SU-DHL-6 (cell line): ENCODE measurements around the gene GPR62.
"Not testable (repeated sequence)": the region's sequence is repeated elsewhere in the genome, so short reads cannot be mapped to it uniquely, and the experiment has no call there.

ENCODE experiments used
- H2AFZ ChIP-seq: fragments of 200-600 bp; sonication (generic); 2 replicates; pipeline ENCODE4 v1.6.1; 2014; ENCODE audit warnings: low read depth, mild to moderate bottlenecking, moderate library complexity, mixed read lengths, antibody characterized with exemption, low read length; ENCODE audit not compliant: severe bottlenecking
- H3F3A ChIP-seq: fragments of 200-600 bp; shearing (Covaris generic); 2 replicates; pipeline ENCODE4 v1.6.0; 2016; ENCODE audit warnings: antibody characterized with exemption, mild to moderate bottlenecking; ENCODE audit not compliant: insufficient read depth
- H3K27ac ChIP-seq: fragments of 200-600 bp; sonication (generic); 2 replicates; pipeline ENCODE4 v1.5.1; 2016; ENCODE audit warnings: low read depth, mild to moderate bottlenecking, low read length, moderate library complexity, mixed read lengths
- H3K27me3 ChIP-seq: fragments of 200-600 bp; sonication (generic), shearing (Covaris generic); 2 replicates; pipeline ENCODE4 v1.6.0; 2014; ENCODE audit warnings: mild to moderate bottlenecking, low read length
- H3K36me3 ChIP-seq: fragments of 200-600 bp; sonication (generic); 2 replicates; pipeline ENCODE4 v1.6.1; 2014; ENCODE audit warnings: mild to moderate bottlenecking, low read length, mixed read lengths
- H3K4me2 ChIP-seq: fragments of 300-600, 200-600 bp; shearing (Covaris generic), sonication (generic); 2 replicates; pipeline ENCODE4 v1.6.0; 2014; ENCODE audit warnings: low read length, low read depth, mild to moderate bottlenecking; ENCODE audit not compliant: poor library complexity, severe bottlenecking
- H3K4me3 ChIP-seq: fragments of 200-600 bp; sonication (generic); 2 replicates; pipeline ENCODE4 v1.5.1; 2014; ENCODE audit warnings: antibody characterized with exemption, low read length, mild to moderate bottlenecking, mixed read lengths; ENCODE audit not compliant: insufficient read depth, poor library complexity, severe bottlenecking
- H3K79me2 ChIP-seq: fragments of 200-600 bp; sonication (generic); 2 replicates; pipeline ENCODE4 v1.6.1; 2014; ENCODE audit warnings: mild to moderate bottlenecking, low read length, moderate library complexity; ENCODE audit not compliant: insufficient read depth
- H3K9ac ChIP-seq: fragments of 200-600 bp; sonication (generic); 2 replicates; pipeline ENCODE4 v1.7.0; 2014; ENCODE audit warnings: mild to moderate bottlenecking, low read length
- H3K9me2 ChIP-seq: fragments of 200-600 bp; sonication (generic); replicated peaks from 2 replicates; pipeline ENCODE4 v1.6.1; 2014; ENCODE audit warnings: low read length; ENCODE audit not compliant: insufficient read depth
- H3K9me3 ChIP-seq: fragments of 200-600 bp; sonication (generic); 2 replicates; pipeline ENCODE4 v1.6.1; 2014; ENCODE audit warnings: low read length, mixed read lengths; ENCODE audit not compliant: insufficient read depth
- H4K20me1 ChIP-seq: fragments of 200-600 bp; sonication (generic); 2 replicates; pipeline ENCODE4 v1.6.1; 2014; ENCODE audit warnings: low read depth, mild to moderate bottlenecking, antibody characterized with exemption, low read length, moderate library complexity, mixed read lengths
- CTCF ChIP-seq: fragments of 200-600 bp; sonication (generic); IDR thresholded peaks from one replicate; pipeline ENCODE4 v1.5.1; 2017; ENCODE audit warnings: antibody characterized with exemption, mild to moderate bottlenecking, low read length, moderate library complexity; ENCODE audit not compliant: insufficient read depth, poor library complexity, severe bottlenecking
- EZH2phosphoT487 ChIP-seq: fragments of 200-600 bp; sonication (generic), shearing (Covaris generic); conservative IDR thresholded peaks from 2 replicates; pipeline ENCODE4 v1.6.1; 2018; ENCODE audit warnings: mild to moderate bottlenecking, antibody characterized with exemption, low read length, moderate library complexity, mixed read lengths

The GPR62 gene

DNA sequence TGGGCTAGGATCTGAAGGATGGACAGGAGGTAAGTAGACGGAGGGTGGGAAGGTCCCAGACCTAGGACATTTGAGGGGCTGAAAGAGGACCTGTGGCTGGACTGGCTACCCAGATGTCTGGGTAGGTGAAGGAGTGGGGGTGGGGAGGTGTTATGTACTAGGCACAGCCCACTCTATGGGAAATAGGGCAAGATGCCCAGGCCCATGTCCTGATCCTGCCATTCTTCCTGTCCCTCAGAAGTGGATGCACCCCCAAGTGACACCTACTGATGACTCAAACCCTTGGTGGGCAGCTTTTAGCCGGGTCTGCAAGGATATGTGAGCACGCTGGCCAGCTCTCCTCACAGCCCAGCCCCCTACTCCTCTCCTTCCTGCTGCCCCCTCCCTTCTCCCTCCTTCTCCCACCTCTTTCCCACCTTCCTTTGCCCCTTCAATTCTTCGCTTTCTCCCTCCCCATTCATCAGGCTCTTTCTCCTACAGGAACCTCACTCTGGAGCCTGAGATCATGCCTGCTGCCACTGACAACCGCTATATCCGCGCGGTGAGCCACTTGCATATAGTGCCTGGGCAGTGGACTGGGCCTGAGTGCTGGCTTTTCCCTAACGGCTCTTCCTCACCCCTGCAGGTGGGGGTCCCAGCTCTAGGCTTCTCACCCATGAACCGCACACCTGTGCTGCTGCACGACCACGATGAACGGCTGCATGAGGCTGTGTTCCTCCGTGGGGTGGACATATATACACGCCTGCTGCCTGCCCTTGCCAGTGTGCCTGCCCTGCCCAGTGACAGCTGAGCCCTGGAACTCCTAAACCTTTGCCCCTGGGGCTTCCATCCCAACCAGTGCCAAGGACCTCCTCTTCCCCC is 33.3 kb downstream of the GPR62 start:
- H3K27me3 ChIP-seq = no peaks in the 10 kb centered on the region
- H3K9ac ChIP-seq = no peak overlapping the region
- TF ChIP-seq CTCF = no peak
- TF ChIP-seq EZH2phosphoT487 = no peak
- H3K79me2 ChIP-seq = 0 out of 2 replicates have a peak, but pooled peaks cover 3% of the 10 kb centered on the region
- no peak overlapping the region for H3K4me2 ChIP-seq
- no peaks in the 10 kb centered on the region for H4K20me1 ChIP-seq
- peaks cover 8% of the 10 kb centered on the region; the same call in 1 of the 2 replicates for H3K36me3 ChIP-seq
- no peak overlapping the region for H3K4me3 ChIP-seq
- H2AFZ ChIP-seq = no peak overlapping the region
- H3F3A ChIP-seq = peaks cover 23% of the 10 kb centered on the region
- no peak overlapping the region for H3K27ac ChIP-seq
- no peaks in the 10 kb centered on the region for H3K9me3 ChIP-seq
- no peaks in the 10 kb centered on the region for H3K9me2 ChIP-seq

- not testable (repeated sequence) for H3K9me3 ChIP-seq, H3K4me2 ChIP-seq, H3K4me3 ChIP-seq, H3K9ac ChIP-seq, H3K27ac ChIP-seq, H4K20me1 ChIP-seq, H2AFZ ChIP-seq, H3K9me2 ChIP-seq, H3K27me3 ChIP-seq
- Histone ChIP-seq H3F3A (peaks cover 25% of the 10 kb centered on the region), H3K36me3 (peaks cover 21% of the 10 kb centered on the region), H3K79me2 (peaks cover 19% of the 10 kb centered on the region)
Observed at GRCh38 chr3:51990501-51990971, 35.4 kb downstream of the GPR62 start.

DNA sequence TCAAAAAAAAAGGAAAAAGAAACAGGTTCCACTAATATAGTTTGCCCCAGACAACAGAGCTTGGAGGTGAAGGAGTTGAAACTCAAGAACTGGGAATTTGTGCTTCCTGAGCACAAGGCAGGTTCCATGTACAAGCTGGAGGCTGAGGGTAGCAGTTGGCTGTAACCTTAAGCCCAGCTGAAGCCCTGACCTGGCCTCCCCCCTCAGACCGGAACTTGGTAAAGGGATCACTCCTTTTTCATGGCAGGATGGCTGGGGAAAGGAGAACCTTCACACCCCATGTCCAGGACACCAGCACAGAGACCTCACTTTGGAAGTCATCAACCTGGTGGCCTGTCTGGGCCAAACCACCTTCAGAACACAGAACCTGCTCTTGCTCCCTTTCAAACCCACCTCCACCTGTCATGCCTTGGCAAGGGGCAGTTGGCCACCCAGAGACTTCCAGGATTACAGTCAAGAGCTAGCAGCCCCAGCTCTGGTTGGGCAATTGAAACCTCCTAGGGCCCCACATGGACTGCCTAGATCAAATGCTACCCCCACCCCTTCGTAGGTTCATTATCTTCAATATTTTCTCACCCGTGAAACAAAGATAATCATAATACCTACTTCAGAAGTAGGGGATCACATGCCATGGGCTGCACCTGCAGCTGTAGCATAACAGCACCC is 37.0 kb downstream of the GPR62 start:
- H3K9me2 ChIP-seq = no peaks in the 10 kb centered on the region
- peaks cover 20% of the 10 kb centered on the region for H3K79me2 ChIP-seq
- no peaks in the 10 kb centered on the region for H3K27me3 ChIP-seq
- no peaks in the 10 kb centered on the region for H3K9me3 ChIP-seq
- TF ChIP-seq EZH2phosphoT487 = no peak
- no peak for TF ChIP-seq CTCF
- no peak overlapping the region for H3K9ac ChIP-seq
- no peak overlapping the region for H3K4me2 ChIP-seq
- no peak overlapping the region for H2AFZ ChIP-seq
- no peaks in the 10 kb centered on the region for H4K20me1 ChIP-seq
- peaks cover 21% of the 10 kb centered on the region for H3K36me3 ChIP-seq
- no peak overlapping the region for H3K4me3 ChIP-seq
- H3F3A ChIP-seq = peaks cover 27% of the 10 kb centered on the region
- H3K27ac ChIP-seq = no peak overlapping the region

DNA sequence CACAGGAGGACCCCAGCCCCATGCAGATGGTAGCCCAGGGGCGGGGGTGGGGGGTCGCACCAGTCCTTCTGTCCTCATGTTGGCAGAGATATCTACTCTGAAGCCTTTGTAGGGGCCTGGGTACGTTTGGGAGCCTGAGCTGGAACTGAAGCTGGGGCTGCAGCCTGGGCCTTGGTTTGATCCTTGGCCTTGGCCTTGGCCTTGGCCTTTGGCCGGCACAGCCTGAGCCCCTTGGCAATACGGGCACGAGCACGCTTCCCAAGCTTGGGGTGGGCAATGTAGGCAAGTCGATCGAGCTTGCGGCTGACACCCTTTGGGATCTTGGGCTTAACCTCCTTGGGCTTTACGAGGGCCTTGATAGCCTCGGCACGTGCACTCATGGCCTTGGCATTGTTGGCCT is 38.5 kb downstream of the GPR62 start:
- H3K9ac ChIP-seq, H2AFZ ChIP-seq, H4K20me1 ChIP-seq, H3K27me3 ChIP-seq, H3K9me2 ChIP-seq, H3K9me3 ChIP-seq, H3K27ac ChIP-seq, H3K4me3 ChIP-seq, H3K4me2 ChIP-seq: not testable (repeated sequence)
- Histone ChIP-seq H3K79me2 (peaks cover 20% of the 10 kb centered on the region), H3K36me3 (peaks cover 21% of the 10 kb centered on the region), H3F3A (peaks cover 27% of the 10 kb centered on the region)
